ENCODE results near the gene PFKFB3.

- TF ChIP-seq EZH2 (IDR thresholded peaks at IDR 0.05; ENCODE audit: insufficient read depth, poor library complexity, severe bottlenecking) (no peak), EZH2phosphoT487 (IDR thresholded peaks at IDR 0.05; ENCODE audit: insufficient read depth, low read depth) (no peak)
These were observed 37.5 kb upstream of the PFKFB3 start for GRCh38 chr10:6165221-6165725.
